ENCODE results near the gene ASCL5. TPM values are rescaled to one million over a fixed set of nuclear protein-coding genes. Genes with fewer than 3 reads are reported as not detected.
A peak's percentile ranks its signal among the peaks of the same experiment; 100 is the strongest.

ASCL5 gene
- total and polyA plus RNA-seq, 8 donors, result 0.16 to 1.6 (median 1.2) TPM

DNA sequence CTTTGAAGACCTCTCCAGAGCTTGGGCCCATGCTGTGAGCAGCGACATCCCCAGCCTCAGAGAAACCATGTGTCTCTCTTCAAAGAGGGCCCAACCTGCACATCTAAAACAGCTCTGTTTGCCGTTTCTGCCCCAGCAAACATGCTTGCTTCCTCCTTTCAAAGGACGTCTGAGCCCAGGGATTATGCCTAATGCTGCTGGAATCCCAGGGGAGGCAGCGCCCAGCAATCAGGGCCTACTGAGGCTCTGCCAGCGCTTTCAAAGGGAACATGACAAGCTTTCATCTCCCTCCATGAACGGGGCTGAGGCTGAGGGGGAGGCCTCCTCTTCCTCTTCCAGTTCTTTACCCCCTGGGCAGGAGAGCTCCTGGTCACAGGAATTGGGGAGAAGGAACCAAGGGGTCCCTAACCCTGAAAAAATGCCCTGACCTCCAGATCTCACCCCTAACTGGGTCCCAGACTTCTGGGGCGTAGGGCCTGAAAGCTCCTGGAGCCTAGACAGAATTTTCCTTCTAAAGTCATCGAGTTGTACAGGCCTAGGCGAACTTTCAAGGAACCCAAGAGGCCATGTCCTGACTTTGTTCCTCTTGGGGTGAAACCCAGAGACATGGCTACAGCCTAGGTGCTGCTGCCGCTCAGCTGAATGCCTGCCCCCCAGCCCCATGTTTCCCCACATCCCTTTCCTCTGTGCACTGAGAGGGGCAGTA is 13.4 kb upstream of the ASCL5 start:
- no peak for ATAC-seq
- no peak overlapping the region for H3K4me3 ChIP-seq
- TF ChIP-seq, protein P1, sequence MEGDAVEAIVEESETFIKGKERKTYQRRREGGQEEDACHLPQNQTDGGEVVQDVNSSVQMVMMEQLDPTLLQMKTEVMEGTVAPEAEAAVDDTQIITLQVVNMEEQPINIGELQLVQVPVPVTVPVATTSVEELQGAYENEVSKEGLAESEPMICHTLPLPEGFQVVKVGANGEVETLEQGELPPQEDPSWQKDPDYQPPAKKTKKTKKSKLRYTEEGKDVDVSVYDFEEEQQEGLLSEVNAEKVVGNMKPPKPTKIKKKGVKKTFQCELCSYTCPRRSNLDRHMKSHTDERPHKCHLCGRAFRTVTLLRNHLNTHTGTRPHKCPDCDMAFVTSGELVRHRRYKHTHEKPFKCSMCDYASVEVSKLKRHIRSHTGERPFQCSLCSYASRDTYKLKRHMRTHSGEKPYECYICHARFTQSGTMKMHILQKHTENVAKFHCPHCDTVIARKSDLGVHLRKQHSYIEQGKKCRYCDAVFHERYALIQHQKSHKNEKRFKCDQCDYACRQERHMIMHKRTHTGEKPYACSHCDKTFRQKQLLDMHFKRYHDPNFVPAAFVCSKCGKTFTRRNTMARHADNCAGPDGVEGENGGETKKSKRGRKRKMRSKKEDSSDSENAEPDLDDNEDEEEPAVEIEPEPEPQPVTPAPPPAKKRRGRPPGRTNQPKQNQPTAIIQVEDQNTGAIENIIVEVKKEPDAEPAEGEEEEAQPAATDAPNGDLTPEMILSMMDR (IDR thresholded peaks at IDR 0.05), result no peak
- 79 to 85% methylated on average over 10 of the region's 10 CpGs for WGBS, 2 donors
- no peak for FAIRE-seq
- peaks cover 3 to 15% (median 10%) of the 10 kb centered on the region in 3 donors for H3K4me1 ChIP-seq
- no peaks in the 10 kb centered on the region for H3K9me3 ChIP-seq
- no peak overlapping the region for H3K27ac ChIP-seq
- H3K36me3 ChIP-seq, result peaks cover 0 to 38% (median 15%) of the 10 kb centered on the region in 3 donors
- intact Hi-C loops (cut with DNase I), result no loop called here
- peak in 1 of 6 donors; percentile 28 for DNase-seq
- H3K27me3 ChIP-seq, result no peaks in the 10 kb centered on the region

DNA sequence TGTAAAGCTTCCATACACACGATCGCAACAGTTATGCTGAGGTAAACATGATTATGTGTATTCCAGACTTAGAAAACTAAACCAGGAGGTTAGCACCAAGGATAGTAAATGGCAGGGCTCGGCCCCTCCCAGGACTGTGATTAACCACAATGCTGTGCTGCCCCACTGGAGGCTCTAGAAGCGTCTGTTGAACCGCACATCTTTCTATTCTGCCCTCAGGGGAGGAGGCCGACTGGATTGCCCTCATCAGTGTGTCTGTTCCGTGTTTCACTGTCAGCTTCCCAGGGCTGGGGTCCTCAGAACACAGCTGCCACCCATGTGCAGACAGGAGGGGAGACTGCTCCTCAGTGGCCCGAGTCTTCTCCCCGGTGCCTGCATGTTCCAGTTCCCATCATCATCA is 12.8 kb upstream of the ASCL5 start:
- TF ChIP-seq, protein P1 (IDR thresholded peaks at IDR 0.05), result no peak
- no peak for ATAC-seq
- H3K4me1 ChIP-seq, result peaks cover 3 to 15% (median 10%) of the 10 kb centered on the region in 3 donors
- 91 to 96% methylated on average over 9 of the region's 9 CpGs for WGBS, 2 donors
- H3K27ac ChIP-seq, result no peak overlapping the region
- FAIRE-seq, result no peak
- no peaks in the 10 kb centered on the region for H3K9me3 ChIP-seq
- intact Hi-C loops (cut with DNase I), result no loop called here
- no peak overlapping the region for H3K4me3 ChIP-seq
- no peaks in the 10 kb centered on the region for H3K27me3 ChIP-seq
- peak in 1 of 6 donors; percentile 25 for DNase-seq
- H3K36me3 ChIP-seq, result peaks cover 0 to 31% (median 15%) of the 10 kb centered on the region in 3 donors

DNA sequence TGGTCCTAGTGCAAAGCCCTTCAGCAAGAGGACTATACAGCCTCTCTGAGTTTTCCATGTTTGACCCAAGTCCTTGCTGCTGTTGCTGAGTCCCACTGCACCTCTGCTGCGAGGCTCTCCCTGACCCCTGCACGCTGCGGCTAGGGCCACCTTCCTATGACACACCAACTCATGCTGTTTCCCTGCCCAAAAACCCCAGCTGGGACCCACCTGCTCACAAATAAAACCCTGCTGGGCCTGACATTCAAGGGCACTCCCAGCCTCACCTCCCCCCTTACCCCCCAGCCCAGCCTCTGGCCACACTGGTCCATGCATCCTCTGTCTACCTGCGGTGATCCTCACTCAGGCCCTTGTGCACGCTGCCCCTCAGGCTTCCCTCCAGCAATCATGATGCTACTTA is 12.3 kb upstream of the ASCL5 start:
- DNase-seq, result peak in 1 of 6 donors; percentile 44
- H3K27ac ChIP-seq, result no peak overlapping the region
- TF ChIP-seq, protein P1 (IDR thresholded peaks at IDR 0.05), result no peak
- peaks cover 0 to 27% (median 15%) of the 10 kb centered on the region in 3 donors for H3K36me3 ChIP-seq
- FAIRE-seq, result no peak
- no peaks in the 10 kb centered on the region for H3K27me3 ChIP-seq
- intact Hi-C loops (cut with DNase I), result no loop called here
- no peak overlapping the region for H3K4me3 ChIP-seq
- no peaks in the 10 kb centered on the region for H3K9me3 ChIP-seq
- ATAC-seq, result no peak
- WGBS, 2 donors, result 95 to 99% methylated on average over 5 of the region's 5 CpGs
- H3K4me1 ChIP-seq, result peaks cover 3 to 15% (median 10%) of the 10 kb centered on the region in 3 donors

DNA sequence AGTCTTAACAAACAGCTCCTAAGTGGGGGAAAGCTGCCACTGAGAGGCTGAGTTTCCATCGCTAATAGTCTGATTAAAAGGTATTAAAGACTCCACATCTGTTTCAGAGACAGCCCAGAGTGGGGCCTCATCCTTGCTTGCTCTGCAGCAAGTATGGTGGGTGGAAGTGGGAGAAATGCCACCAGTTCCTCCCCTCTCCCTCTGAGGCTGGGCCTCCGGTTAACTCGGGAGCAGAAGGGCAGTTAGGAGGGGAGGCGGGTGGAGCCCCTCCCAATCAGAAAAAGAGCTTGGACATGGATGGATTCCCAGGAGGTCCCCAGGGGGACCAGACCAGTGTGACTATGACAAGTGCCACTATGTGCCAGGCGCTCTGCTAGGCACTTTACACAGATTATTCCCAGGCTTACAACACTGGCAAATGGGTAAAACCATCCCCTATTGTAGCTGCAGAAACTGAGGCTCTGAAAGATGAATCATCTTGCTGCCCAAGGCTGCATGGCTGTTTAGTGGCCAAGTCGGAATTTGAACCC is 11.4 kb upstream of the ASCL5 start:
- FAIRE-seq (no peak), DNase-seq (peak in 1 of 6 donors; percentile 25), ATAC-seq (no peak)
- Histone ChIP-seq H3K36me3 (peaks cover 0 to 18% (median 8%) of the 10 kb centered on the region in 3 donors), H3K4me3 (no peak overlapping the region), H3K27ac (peak overlapping the region in 1 of 4 donors; percentile 57), H3K9me3 (no peaks in the 10 kb centered on the region), H3K27me3 (no peaks in the 10 kb centered on the region), H3K4me1 (peaks cover 3 to 15% (median 10%) of the 10 kb centered on the region in 3 donors)
- intact Hi-C loops (cut with DNase I), result no loop called here
- WGBS, 2 donors, result 76 to 79% methylated on average over 6 of the region's 6 CpGs
- TF ChIP-seq, protein P1 (IDR thresholded peaks at IDR 0.05), result no peak
